HG02840 (cell line): Measurements from ENCODE around the gene SLC45A3.
"Not testable (repeated sequence)": the region's sequence is repeated elsewhere in the genome, so short reads cannot be mapped to it uniquely, and the experiment has no call there.

ENCODE experiments used
- ATAC-seq: cut with Tn5 transposase; IDR thresholded peaks from one replicate; pipeline ENCODE4 v1.9.1; 2021; ENCODE audit warnings: mild to moderate bottlenecking, moderate library complexity, moderate number of reproducible peaks; ENCODE audit not compliant: unreplicated experiment, low FRiP score

Gene SLC45A3

DNA sequence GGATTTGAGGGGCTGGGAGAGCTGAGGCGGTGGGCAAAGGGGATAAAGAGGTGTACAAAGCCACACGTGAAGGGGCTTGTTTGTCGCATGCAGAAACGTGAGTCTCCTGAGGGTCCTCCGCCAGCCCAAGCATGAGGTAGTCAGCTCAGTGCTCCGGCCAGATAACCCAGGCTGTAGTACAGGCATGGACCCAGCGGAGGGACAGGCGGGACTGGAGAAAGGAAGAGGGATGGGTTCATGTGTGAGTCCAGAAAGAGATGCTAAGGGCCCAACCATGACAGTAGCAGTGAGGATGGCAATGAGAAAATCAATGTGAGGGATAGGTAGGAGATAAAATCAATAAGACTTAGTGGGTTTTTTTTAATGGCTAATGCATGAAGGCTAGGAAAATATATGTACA lies 34.8 kb downstream of the SLC45A3 start:
- no peak for ATAC-seq

DNA sequence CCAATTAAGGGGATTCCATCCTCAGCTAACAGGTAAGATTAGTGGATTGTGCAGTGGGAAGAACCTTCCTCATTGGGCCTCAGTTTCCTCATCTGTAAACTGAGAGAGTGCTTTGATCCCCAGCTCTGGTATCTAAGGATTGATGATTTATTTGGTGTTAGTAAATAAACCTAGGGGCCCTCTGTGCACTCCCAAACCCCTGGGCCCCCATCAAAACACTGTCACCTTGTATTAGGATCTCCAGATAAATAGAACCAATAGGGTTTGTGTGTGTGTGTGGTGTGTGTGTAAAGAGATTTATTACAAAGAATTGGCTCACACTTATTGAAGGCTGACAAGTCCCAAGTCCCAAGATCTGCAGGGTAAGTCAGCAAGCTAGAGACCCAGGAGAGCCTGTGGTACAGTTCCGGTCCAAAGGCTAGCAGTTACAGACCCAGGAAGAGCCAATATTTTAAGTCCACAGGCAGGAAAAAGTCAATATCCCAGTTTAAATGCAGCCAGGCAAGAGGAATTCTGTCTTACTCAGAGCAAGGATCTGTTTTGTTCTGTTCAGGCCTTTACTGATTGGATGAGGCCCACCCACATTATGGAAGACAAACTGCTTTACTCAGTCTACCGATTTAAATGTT lies 37.5 kb downstream of the SLC45A3 start:
- no peak for ATAC-seq

DNA sequence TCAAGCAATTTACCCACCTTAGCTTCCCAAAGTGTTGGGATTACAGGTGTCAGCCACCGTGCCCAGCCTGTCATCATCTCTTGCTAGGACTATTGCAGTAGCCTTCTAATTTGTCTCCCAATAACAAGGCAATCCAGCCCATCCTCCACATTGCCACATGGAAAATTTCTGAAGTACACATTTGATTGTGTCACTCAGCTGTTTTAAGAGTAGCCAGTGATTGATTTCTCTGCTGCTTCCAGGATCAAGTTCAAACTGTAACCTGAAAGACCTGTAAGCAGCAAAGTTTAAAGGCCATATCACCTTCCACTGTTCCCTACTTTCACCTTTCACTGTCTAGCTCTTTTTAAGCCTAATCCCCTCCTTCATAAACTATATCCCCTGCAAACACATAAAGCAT lies 40.7 kb downstream of the SLC45A3 start:
- no peak for ATAC-seq

DNA sequence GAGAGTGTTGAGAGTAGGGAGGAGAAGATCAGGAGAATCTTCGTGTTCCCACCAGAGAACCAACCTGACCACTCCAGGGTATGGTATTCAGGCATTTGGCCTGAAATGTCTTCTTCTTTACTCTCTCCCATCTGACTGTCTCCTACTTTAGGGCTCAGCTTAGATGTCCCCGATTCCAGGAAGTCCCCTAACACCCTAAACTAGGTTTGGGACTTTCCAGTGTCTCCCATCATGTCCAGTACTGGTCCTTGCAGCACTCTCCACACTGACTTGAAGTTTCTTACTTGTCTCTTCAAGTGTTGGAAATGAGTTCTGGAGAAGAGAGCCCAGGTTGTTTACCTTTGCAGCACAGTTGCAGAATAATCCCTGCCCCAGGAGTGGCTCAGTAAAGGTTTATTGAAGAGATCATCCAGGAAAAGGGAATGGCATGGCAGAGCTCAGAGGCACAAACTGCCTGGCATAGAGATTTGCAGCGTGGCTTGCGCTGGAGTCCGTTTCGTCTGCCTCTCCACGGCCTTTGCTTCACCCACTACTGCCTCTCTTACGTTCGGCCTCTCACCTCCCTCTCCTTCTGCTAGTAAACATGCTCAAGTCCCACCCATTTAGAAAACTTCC lies 42.3 kb downstream of the SLC45A3 start:
- no peak for ATAC-seq

DNA sequence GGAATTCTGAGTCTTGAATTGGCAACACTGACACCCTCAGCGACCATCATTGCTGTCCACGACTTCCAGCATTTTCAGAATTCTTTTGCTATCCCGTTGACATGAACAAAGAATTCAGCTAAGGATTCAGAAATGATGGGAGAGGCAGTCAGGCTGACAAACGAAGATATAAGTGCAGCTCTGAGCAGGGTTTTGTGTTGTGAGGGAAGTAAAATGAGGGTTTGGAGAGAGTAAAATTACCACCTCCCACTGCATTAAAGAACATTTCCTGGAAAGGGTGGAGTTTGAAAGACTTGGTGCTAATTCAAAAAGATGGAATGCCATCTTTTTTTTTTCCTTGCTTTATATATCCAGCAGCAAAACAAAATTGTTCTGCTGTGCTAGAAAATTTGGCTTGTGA lies 43.6 kb downstream of the SLC45A3 start:
- no peak for ATAC-seq

DNA sequence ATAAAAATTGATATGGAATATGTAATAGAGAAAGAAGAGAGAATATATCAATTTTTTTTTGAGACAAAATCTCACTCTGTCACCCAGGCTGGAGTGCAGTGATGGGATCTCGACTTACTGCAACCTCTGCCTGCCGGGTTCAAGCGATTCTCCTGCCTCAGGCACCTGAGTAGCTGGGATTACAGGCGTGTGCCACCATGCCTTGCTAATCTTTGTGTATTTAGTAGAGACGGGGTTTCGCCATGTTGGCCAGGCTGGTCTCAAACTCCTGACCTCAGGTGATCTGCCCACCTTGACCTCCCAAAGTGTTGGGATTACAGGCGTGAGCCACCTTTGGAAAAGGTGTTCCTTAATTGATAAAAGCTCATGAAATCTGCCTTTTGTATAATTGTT lies 44.2 kb downstream of the SLC45A3 start:
- ATAC-seq, result not testable (repeated sequence)

DNA sequence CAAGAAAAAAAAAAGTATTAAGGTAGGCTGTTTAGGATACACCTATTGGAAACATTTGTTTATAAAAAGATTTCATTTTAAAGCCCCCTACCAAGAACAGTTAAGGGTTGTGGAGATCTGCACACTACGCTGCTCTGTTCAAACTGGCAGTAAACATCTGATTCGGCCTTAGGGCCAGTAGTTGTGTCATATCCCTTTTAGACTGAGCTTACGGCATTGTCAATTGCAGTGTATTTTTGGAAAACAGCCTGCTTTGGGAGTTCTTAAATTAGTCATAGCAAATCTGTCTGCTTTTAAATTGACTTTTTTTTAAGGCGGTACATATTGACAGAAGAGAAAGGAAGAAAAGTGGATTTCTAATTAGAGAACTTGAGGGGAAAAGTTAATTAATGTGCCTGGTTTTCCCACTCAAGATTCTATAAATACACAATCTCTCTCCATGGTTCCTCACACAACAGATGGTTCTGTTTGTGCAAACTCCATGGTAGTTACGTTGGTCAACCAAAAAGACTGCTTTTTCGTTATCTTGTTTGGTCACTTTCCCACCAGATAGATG lies 46.8 kb downstream of the SLC45A3 start:
- no peak for ATAC-seq

DNA sequence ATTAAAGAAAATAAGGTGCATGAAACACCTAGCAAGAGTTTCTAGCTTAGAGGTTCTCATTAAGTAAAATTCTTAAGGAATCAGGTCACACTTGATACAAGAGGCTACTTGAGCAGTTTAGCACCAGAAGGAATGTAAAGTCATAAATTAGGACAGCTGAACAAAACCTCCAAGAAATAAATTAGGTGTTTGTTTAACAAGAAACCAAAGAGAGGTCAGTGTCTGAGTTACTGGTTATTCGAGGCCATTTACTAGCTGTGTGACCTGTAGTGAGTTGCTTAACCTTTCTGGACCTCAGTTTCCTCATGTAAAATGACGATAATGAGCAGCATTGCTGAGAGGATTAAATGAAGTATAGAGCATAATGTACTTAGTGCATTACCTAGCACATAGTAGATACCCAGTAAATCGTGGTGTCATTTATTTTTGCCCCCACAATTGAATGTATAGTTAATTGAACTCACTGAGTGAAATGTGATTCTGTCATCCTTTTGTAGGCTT lies 47.6 kb downstream of the SLC45A3 start:
- ATAC-seq, result no peak

DNA sequence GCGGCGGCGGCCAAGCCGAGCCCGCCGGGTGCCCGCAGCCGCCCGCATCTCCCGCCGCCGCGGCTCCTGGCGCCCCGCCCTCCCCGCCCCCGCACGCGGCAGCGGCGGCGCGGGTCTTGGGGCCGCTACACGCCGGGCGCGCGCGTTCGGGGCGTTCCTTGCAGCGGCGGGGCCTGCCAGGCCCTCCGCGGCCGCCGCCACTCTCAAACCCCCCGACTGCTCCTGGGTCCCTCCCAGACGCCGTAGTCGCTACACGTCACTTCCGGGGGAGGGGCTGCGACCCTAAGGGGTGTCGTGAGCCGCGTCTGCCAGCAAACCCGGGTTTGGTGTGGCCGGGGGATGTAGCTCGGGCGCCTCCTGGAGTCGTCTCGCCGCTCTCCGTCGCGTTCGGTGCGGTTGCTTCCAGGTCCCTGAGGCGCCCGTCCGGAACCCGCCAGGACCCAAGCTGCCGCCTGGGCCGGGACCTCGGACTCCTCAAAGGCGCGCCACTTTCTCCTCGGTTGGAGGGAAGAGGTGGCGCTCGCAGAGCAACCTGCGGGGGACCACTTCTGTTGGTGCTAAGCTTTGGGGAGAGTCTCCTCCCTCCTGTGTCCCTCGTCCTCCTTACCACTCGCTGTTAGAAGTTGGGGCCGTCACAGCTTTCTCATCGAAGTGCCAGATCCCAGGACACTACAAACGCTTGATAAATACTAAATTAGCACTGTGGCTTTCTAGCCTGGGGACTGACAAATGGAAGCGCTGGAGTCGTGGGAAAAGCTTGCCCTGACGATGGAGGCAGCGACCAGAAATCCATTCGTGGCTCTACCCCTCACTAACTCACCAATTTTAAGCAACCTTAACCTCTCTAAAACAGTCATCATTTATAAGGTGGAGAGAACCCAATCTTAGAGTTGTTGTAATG lies 48.3 kb downstream of the SLC45A3 start, which contains the start of gene ELK4:
ELK4 (minus strand) TSS at position 244 of the 901 bp plus-strand sequence. CDS start 8,129 bp downstream, outside the sequence.
- ATAC-seq, result peak; percentile 83

DNA sequence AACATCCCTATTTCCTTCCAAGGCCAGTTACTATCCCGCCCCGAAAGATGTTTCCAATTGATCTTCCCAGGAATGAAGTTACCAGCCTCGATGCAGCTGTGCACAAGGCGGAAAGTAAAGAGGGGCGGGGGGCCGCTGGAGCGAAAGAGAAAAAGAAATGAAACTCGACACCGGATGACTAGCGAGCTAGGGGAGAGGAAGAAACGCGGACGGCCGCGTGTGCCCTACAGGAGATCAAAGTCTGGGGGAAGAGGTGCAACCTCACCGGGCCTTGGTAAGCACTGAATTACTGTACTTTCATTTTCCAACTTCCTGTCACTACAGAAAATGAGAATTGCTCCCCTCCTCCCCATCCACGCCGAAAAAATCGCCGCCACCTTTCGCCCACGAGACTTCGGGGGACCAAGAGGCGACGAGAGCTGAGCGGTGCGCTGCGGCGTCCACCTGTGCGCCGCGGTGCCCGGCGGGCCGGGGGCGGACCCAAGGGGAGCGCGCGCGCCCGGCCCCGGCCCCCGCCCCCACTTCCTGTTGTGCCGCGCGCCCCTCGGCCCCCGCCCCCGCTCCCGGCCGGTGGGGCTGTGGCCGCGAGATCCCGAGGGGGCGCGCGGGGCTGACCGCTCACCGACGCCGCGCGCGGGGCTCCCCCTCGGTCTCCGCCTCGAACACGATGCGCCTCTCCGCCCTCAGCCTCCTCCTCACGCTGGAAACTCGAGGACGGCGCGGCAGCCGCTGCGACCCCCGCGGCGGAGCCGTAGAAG lies 49.1 kb downstream of the SLC45A3 start:
- peak; percentile 56 for ATAC-seq

DNA sequence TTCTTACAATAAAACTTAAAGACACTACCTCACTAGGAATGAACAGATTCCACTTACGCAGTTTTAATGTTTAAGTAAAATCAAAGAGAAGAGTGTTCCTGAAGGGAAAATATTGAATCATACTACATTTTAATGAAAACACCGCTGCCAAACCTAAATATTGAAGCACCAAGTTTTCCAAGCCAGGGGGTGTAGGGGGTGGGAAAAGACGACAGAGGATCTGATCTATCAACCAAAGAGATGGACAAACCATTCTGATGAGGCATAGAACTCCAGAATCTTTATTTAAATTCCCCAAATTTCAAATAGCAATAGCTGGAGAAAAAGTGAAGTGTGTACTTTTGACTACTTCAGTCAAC lies 49.7 kb downstream of the SLC45A3 start:
- no peak for ATAC-seq

DNA sequence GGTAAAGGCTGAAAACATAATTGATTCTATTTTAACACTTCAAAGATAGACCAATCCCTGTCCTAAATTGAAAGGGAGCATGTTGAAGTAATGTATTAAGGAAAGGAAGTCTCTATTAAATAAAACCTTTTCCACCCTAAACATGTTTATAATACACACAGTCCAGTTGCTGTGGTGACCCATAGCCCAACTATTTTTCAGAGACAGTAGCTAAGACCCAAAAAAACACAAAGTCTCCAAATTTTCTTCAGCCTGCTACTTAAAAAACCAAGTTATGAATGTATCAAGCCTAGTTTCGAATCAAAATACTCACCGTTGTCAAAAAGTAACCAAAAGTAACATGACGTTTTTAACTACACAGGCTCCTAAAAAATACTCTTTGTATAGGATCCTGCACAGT lies 50.1 kb downstream of the SLC45A3 start:
- no peak for ATAC-seq

DNA sequence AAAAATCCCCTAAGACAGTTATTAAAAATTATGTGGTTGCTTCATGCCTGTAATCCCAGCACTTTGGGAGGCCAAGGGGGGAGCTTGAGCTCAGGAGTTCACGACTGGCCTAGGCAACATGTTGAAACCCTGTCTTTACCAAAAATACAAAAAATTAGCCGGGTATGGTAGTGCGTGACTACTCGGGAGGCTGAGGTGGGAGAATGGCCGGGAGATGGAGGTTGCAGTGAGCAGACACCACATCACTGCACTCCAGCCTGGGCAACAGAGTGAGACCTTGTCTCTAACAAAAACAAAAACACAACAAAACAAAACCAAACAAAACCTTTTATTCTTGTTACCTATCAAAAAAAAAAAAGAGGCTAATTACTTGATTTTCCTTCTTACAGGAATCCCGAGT lies 50.6 kb downstream of the SLC45A3 start:
- ATAC-seq, result no peak

DNA sequence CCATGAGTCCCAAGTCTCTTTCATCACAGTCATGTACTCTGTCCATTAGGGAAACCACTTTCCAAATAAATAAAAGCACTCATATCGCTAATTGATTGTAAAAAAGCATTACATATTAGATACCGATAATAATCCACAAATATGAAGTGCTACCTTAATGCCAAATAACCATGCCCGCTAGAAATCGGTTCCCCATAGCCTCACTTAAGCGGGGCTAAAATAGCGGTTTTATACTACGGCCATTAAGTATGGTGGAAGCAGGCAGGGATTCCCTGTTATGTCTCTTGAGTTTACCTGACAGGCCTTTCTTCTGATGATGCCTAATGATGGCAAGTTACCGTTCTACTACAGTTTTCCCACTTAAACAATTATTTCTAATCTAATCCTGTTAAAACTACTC lies 52.4 kb downstream of the SLC45A3 start:
- ATAC-seq, result no peak

DNA sequence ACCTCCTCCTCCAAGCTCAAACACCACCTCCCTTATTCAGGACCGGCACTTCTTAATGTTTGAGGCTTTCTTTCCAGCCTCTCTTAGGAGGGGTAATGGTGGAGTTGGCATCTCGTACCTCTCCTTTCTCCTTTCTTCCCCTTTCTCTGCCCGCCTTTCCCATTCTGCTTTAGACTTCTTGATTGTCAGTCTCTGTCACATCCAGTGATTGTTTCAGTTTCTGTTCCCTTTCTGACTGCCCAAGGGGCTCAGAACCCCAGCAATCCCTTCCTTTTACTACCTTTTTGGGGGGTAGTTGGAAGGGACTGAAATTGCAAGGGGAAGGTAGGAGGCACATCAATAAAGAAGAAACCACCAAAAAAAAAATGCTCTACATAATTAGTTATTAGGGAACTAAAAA lies 54.1 kb downstream of the SLC45A3 start:
- no peak for ATAC-seq

DNA sequence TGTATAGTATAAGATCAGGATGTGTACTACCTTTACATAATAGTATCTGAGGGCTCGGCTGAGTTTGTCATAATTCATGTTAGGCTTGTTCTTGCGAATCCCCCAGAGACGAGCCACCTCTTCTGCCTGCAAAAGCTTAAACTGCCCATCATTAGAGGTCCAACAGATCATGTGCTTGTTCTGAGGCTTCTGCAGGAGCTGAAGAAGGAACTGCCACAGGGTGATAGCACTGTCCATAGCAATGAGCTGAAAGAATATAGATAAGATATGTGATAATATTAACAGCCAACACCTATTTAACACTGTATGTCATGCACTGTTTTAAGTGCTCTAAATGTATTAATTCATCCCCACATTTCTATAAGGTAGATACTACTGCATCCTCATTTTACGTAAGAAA lies 56.7 kb downstream of the SLC45A3 start:
- ATAC-seq, result no peak

DNA sequence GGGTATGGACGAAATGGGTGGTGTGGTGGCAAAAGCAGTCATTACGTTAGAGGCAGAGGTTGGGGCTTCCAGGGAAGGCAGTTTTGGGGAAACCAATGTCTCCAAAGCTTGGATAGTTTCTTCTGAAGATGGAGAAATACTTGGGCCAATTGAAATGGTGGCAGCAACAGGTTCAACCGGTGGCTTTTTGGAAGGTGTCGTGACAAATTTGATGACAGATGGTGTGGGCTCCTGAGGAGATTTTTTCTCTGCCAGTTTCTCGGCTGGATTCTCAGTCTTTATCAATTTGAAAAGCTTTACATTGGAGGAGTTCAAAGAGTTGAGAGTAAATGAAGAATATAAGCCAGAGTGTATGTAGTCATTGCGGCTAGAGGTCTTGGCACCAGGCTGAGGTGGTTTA lies 60.0 kb downstream of the SLC45A3 start:
- ATAC-seq, result no peak

DNA sequence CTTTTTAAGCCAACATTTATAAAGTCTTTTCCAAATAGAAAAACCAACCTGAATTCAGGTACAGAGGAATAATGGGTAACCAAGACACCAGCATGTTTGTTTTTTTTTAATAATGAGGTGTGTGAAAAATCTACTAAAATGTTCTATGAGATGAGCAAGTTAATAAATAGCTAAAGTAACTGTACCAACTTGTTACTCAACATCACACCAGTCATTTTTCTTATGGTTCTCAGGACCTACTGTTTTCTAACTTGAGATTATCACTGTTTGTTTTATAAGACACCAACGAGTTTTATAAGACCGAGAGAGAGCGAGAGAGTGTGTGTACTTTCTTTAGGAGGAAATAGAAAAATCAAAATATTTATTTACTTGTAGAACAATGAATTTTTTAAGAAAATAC lies 60.9 kb downstream of the SLC45A3 start:
- no peak for ATAC-seq

DNA sequence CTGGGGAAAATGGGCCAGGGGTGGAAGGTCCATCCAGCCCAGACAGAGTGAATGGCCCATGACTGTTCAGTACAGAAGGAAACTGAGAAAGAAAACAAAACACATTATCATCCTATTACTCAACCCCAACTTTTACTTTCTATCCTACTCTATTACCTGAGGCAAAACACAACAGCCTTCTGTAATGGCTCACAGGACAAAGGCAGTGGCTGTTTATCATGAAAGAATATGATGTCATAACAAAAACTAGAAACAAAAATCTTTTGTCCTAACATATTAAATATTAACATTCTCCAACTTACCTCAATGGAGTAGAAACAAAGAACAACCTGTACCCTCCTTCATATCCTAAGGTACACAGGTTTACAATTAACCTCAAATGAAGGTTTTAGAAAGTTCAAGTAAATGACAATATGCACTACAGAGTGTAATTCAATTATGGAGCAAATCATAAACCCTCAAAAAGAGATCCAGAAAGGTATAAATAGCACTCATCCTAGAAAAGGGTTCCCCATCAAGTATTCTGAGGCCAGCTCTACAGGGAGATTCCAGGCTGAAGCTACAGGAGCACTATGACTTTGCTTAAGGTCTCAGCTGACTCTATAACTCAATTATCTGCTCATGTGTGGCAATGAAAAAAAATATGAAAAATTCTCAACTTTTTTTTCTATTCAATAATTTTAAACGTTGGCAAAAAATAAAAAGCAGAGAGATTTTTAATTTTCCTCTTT lies 63.6 kb downstream of the SLC45A3 start:
- no peak for ATAC-seq

DNA sequence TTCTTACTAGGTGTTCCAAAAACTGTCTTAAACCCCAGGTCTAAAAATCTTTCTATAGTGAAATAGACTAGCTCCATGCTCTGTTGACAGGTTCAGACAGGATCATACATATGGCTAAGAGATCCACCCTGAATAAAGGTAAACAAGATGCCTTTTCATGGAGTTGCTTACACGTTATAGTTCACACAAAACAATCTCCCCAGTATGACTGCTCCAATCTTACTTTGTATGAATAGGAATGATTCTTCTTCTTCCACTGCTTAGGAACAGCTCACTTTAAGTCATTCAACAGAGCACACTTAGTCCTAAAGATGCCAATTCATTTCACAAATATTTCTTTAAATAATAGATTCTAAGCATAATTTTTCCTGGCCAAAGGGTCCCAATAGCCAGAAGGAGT lies 64.5 kb downstream of the SLC45A3 start:
- ATAC-seq, result no peak
